HG02943 (cell line): Measurements from ENCODE around the gene RAP2A.
A peak's percentile ranks its signal among the peaks of the same experiment; 100 is the strongest.

Experiments
- ATAC-seq: cut with Tn5 transposase; IDR thresholded peaks from one replicate; pipeline ENCODE4 v1.9.1; 2021; ENCODE audit warnings: mild to moderate bottlenecking, low read depth, moderate library complexity; ENCODE audit not compliant: unreplicated experiment

The RAP2A gene

GRCh38 chr13:97417698-97418097 lies 16.3 kb upstream of the RAP2A start:
- no peak for ATAC-seq

- no peak for ATAC-seq
Observed at GRCh38 chr13:97422118-97423054, 11.6 kb upstream of the RAP2A start.

- no peak for ATAC-seq
Observed at GRCh38 chr13:97423300-97424045, 10.5 kb upstream of the RAP2A start.

- no peak for ATAC-seq
Observed at GRCh38 chr13:97425590-97425989, 8.4 kb upstream of the RAP2A start.

- no peak for ATAC-seq
Observed at GRCh38 chr13:97426695-97427094, 7.3 kb upstream of the RAP2A start.

- ATAC-seq, result no peak
Observed at GRCh38 chr13:97429681-97430081, 4.3 kb upstream of the RAP2A start.

- no peak for ATAC-seq
Observed at GRCh38 chr13:97430296-97430695, 3.7 kb upstream of the RAP2A start.

- ATAC-seq, result no peak
Observed at GRCh38 chr13:97431171-97431764, 2.7 kb upstream of the RAP2A start.

GRCh38 chr13:97432232-97432916 lies 1.6 kb upstream of the RAP2A start:
- no peak for ATAC-seq

GRCh38 chr13:97432917-97433726 lies 847 bp upstream of the RAP2A start:
- peak; percentile 83 for ATAC-seq

GRCh38 chr13:97434397-97435201 lies 630 bp downstream of the RAP2A start:
- ATAC-seq, result peak; percentile 6

- ATAC-seq, result no peak
Observed at GRCh38 chr13:97435323-97435722, 1.4 kb downstream of the RAP2A start.

GRCh38 chr13:97435794-97436193 lies 1.8 kb downstream of the RAP2A start:
- no peak for ATAC-seq

GRCh38 chr13:97436845-97437244 lies 2.9 kb downstream of the RAP2A start:
- ATAC-seq, result no peak

GRCh38 chr13:97437729-97438128 lies 3.8 kb downstream of the RAP2A start:
- ATAC-seq, result no peak

GRCh38 chr13:97438856-97439595 lies 5.1 kb downstream of the RAP2A start:
- no peak for ATAC-seq

- no peak for ATAC-seq
Observed at GRCh38 chr13:97440598-97441170, 6.7 kb downstream of the RAP2A start.

- no peak for ATAC-seq
Observed at GRCh38 chr13:97441368-97441767, 7.4 kb downstream of the RAP2A start.
